T-cell (primary cell): ENCODE results near the gene SUSD2. TPM values are rescaled to one million over a fixed set of nuclear protein-coding genes. Genes with fewer than 3 reads are reported as not detected.
"Not testable (repeated sequence)": the region's sequence is repeated elsewhere in the genome, so short reads cannot be mapped to it uniquely, and the experiment has no call there.

Experiments used
- ATAC-seq, 4 experiments: fragments of 200-7000 bp in 3 of 4; fragments of 150-1000 bp in 1 of 4; cut with Tn5 transposase; replicated peaks in 1 of 4; 1 replicate in 3 of 4; 2 replicates in 1 of 4; pipeline ENCODE4 v1.10.0; 2021; ENCODE audit warnings: moderate library complexity in 3 of 4, mild to moderate bottlenecking in 2 of 4, moderate number of reproducible peaks in 1 of 4
- CTCF ChIA-PET, 2 donors: fragments of 300-600 bp; sonication (Branson Sonifier 250); formaldehyde crosslinking; loops; one replicate each; lab custom pipeline; 2022; ENCODE audit warnings: antibody characterized with exemption in 2 of 2; lab: Charles Lee
- POLR2A ChIA-PET, 2 donors: fragments of 300-600 bp; sonication (Branson Sonifier 250); formaldehyde crosslinking; loops; one replicate each; lab custom pipeline; 2022; ENCODE audit warnings: antibody characterized with exemption in 2 of 2; lab: Charles Lee
- DNase-seq, 35 experiments: peaks; one replicate each; pipeline versions ENCODE4 v3.0.0 to v3.0.0-alpha.2; 2013 to 2023
- H3K27ac ChIP-seq: one replicate; pipeline ENCODE4 v1.5.1; 2013; ENCODE audit warnings: low read length
- H3K27me3 ChIP-seq, 2 experiments: replicated peaks in 1 of 2; 1 replicate in 1 of 2; 2 replicates in 1 of 2; pipeline versions ENCODE4 v1.6.1 to v1.7.0; 2013; ENCODE audit warnings: low read length in 1 of 2, mixed read lengths in 1 of 2; ENCODE audit not compliant: control insufficient read depth in 2 of 2, insufficient read depth in 2 of 2; ENCODE audit errors: extremely low read depth in 1 of 2
- H3K36me3 ChIP-seq, 2 donors: 1 replicate in 1 of 2; 2 replicates in 1 of 2; pipeline versions ENCODE4 v1.6.1 to v1.7.0; 2013; ENCODE audit warnings: low read length in 1 of 2; ENCODE audit not compliant: control insufficient read depth in 2 of 2, insufficient read depth in 1 of 2; ENCODE audit errors: extremely low read depth in 1 of 2
- H3K4me1 ChIP-seq, 2 experiments: 1 replicate in 1 of 2; 2 replicates in 1 of 2; pipeline versions ENCODE4 v1.6.1 to v1.7.0; 2013; ENCODE audit warnings: low read length in 2 of 2, mixed read lengths in 1 of 2; ENCODE audit not compliant: insufficient read depth in 2 of 2, control insufficient read depth in 1 of 2; ENCODE audit errors: extremely low read depth in 1 of 2
- H3K4me3 ChIP-seq, 2 donors: 1 replicate in 1 of 2; 2 replicates in 1 of 2; pipeline versions ENCODE4 v1.5.1 to v1.7.0; 2013; ENCODE audit warnings: mild to moderate bottlenecking in 2 of 2, low read length in 1 of 2, moderate library complexity in 1 of 2; ENCODE audit not compliant: control insufficient read depth in 1 of 2; ENCODE audit errors: extremely low read depth in 1 of 2
- H3K9me3 ChIP-seq: 2 replicates; pipeline ENCODE4 v1.7.0; 2013
- H3K27ac Mint-ChIP-seq, 2 donors: one replicate each; pipeline ENCODE4 v1.8.0; 2020 to 2021; ENCODE audit warnings: mild to moderate bottlenecking in 2 of 2, mixed read lengths in 2 of 2
- H3K27me3 Mint-ChIP-seq, 2 donors: one replicate each; pipeline ENCODE4 v1.8.0; 2021 to 2022; ENCODE audit warnings: mixed read lengths in 2 of 2
- H3K36me3 Mint-ChIP-seq: one replicate; pipeline ENCODE4 v1.8.0; 2021; ENCODE audit warnings: mixed read lengths
- H3K4me1 Mint-ChIP-seq, 3 donors: one replicate each; pipeline ENCODE4 v1.8.0; 2020 to 2022; ENCODE audit warnings: mixed read lengths in 3 of 3, mild to moderate bottlenecking in 1 of 3
- H3K4me3 Mint-ChIP-seq, 3 donors: one replicate each; pipeline ENCODE4 v1.8.0; 2020 to 2022; ENCODE audit warnings: mild to moderate bottlenecking in 3 of 3, mixed read lengths in 3 of 3, moderate library complexity in 3 of 3
- H3K9me3 Mint-ChIP-seq, 3 donors: one replicate each; pipeline ENCODE4 v1.8.0; 2020 to 2022; ENCODE audit warnings: mixed read lengths in 3 of 3
- WGBS: methylation state at CpG from one replicate; pipeline ENCODE4 v1.1.5; 2013; ENCODE audit warnings: missing lambda C conversion rate; ENCODE audit not compliant: insufficient coverage; 5-methylcytosine and 5-hydroxymethylcytosine counted together
- total RNA-seq, 35 experiments: library from RNA in 6 of 35; stranded (reverse) in 6 of 35; fragments of 120-200 nt in 1 of 35; gene quantifications; one replicate each; pipeline versions ENCODE4 v1.2.1 to v1.2.4 and lab custom pipeline; 2013 to 2026

Gene SUSD2
- total RNA-seq, 5 donors from 2014 or later (not counting 1 experiment from before 2014, with no cell fraction given) = 1.3 to 2.3 (median 1.6) TPM

GRCh38 chr22:24211716-24212115 is 30.4 kb downstream of the SUSD2 start:
- peaks cover 8 to 16% of the 10 kb centered on the region in 2 experiments for H3K4me1 ChIP-seq
- H3K27ac ChIP-seq, H3K9me3 ChIP-seq, H3K27me3 Mint-ChIP-seq, DNase-seq, H3K4me3 Mint-ChIP-seq, H3K27ac Mint-ChIP-seq, ATAC-seq, H3K36me3 ChIP-seq, H3K36me3 Mint-ChIP-seq, H3K27me3 ChIP-seq, H3K9me3 Mint-ChIP-seq, POLR2A ChIA-PET, H3K4me3 ChIP-seq: not testable (repeated sequence)
- CTCF ChIA-PET = interaction anchor here in 1 of 2 donors (0.6 kb wide), 1 partner anchor 128 kb away, joined by 6 read pairs; no protein-coding TSS in a partner anchor
- 70% methylated on average over 2 of the region's 6 CpGs for WGBS
- H3K4me1 Mint-ChIP-seq = peaks cover 15 to 24% (median 18%) of the 10 kb centered on the region in 3 donors

GRCh38 chr22:24213111-24213510 is 31.8 kb downstream of the SUSD2 start:
- POLR2A ChIA-PET, H3K9me3 Mint-ChIP-seq, H3K27me3 Mint-ChIP-seq, H3K27ac ChIP-seq, H3K4me3 ChIP-seq, H3K4me3 Mint-ChIP-seq, DNase-seq, ATAC-seq, H3K27me3 ChIP-seq, H3K9me3 ChIP-seq, H3K36me3 ChIP-seq, H3K4me1 ChIP-seq, H3K36me3 Mint-ChIP-seq, H3K27ac Mint-ChIP-seq: not testable (repeated sequence)
- peaks cover 1 to 10% (median 6%) of the 10 kb centered on the region in 3 donors for H3K4me1 Mint-ChIP-seq
- WGBS = 86% methylated on average over 5 of the region's 9 CpGs
- CTCF ChIA-PET = interaction anchor here in 1 of 2 donors (0.5 kb wide), 1 partner anchor 312 kb away, joined by 3 read pairs; no protein-coding TSS in a partner anchor

GRCh38 chr22:24214467-24215285 is 33.4 kb downstream of the SUSD2 start:
- peaks cover 0 to 4% (median 3%) of the 10 kb centered on the region in 3 donors for H3K4me1 Mint-ChIP-seq
- Histone ChIP-seq H3K4me1 (peaks cover 0 to 9% of the 10 kb centered on the region in 2 experiments), H3K9me3 (no peaks in the 10 kb centered on the region), H3K27me3 (peaks cover 0 to 4% of the 10 kb centered on the region in 2 experiments), H3K27ac (no peak overlapping the region), H3K4me3 (no peak overlapping the region), H3K36me3 (no peaks in the 10 kb centered on the region)
- no peak overlapping the region for H3K4me3 Mint-ChIP-seq
- ChIA-PET CTCF (no interaction called here), POLR2A (interaction anchor here in 1 of 2 donors (0.6 kb wide), 1 partner anchor 22 kb away, joined by 7 read pairs; no protein-coding TSS in a partner anchor)
- 75% methylated on average over 12 of the region's 12 CpGs for WGBS
- DNase-seq (no peak), ATAC-seq (no peak)
- no peaks in the 10 kb centered on the region for H3K36me3 Mint-ChIP-seq
- H3K27ac Mint-ChIP-seq = no peak overlapping the region
- H3K9me3 Mint-ChIP-seq = no peaks in the 10 kb centered on the region
- H3K27me3 Mint-ChIP-seq = no peaks in the 10 kb centered on the region

DNA sequence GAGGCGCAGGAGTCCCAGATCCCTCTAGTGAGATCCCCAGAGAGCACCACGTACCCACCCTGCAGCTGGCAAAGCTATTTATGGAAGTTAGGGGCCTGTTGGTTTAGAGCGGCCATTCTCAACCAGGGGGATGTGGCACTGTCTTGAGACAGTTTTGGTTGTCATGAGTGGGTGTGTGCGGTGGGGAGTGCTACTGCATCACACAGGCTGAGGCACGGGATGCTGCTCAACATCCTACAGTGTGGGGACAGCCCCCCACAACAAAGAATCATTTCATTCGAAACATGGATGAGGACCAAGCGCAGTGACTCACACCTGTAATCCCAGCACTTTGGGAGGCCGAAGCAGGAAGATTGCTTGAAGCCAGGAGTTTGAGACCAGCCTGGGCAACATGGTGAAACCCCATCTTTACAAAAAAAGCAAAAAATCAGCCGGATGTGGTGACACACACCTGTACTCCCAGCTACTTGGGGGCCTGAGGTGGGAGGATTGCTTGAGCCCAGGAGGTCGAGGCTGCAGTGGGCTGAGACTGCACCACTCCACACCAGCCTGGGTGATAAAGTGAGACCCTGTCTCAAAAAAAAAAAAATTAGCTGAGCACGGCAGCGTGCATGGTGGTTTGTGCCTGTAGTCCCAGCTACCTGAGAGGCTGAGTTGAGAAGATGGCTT is 35.4 kb downstream of the SUSD2 start:
- ATAC-seq = peak in 2 of 4 experiments; percentile 33 to 50
- no peak for DNase-seq
- Mint-ChIP-seq H3K27ac (no peak overlapping the region), H3K36me3 (no peaks in the 10 kb centered on the region), H3K27me3 (no peaks in the 10 kb centered on the region), H3K4me3 (no peak overlapping the region), H3K4me1 (peaks cover 0 to 4% (median 3%) of the 10 kb centered on the region in 3 donors), H3K9me3 (no peaks in the 10 kb centered on the region)
- 68% methylated on average over 6 of the region's 12 CpGs for WGBS
- POLR2A ChIA-PET = no interaction called here
- CTCF ChIA-PET = no interaction called here
- peaks cover 0 to 9% of the 10 kb centered on the region in 2 experiments for H3K4me1 ChIP-seq
- no peak overlapping the region for H3K27ac ChIP-seq
- H3K36me3 ChIP-seq = no peaks in the 10 kb centered on the region
- no peak overlapping the region for H3K4me3 ChIP-seq
- H3K27me3 ChIP-seq = peaks cover 0 to 4% of the 10 kb centered on the region in 2 experiments
- no peaks in the 10 kb centered on the region for H3K9me3 ChIP-seq

DNA sequence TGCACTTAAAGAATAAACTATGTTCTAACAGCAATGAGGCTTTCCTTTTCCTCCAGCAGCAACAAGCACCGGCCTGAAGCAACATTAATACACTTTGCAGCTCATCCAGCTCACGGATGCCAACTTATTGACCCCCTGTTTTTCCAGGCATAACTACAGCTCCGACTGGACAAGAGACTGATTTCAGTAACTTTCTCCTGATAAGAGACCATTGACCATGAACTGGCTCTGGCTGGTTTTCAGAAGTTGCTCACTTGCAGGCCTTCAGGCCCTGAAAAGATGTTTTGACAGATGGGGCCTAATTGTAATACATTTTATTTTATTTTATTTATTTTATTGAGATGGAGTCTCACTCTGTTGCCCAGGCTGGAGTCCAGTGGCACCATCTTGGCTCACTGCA is 36.1 kb downstream of the SUSD2 start:
- H3K36me3 Mint-ChIP-seq = no peaks in the 10 kb centered on the region
- ATAC-seq (no peak), DNase-seq (no peak)
- no peak overlapping the region for H3K4me3 Mint-ChIP-seq
- H3K4me1 Mint-ChIP-seq = peaks cover 0 to 4% (median 3%) of the 10 kb centered on the region in 3 donors
- no peaks in the 10 kb centered on the region for H3K27me3 Mint-ChIP-seq
- no peaks in the 10 kb centered on the region for H3K36me3 ChIP-seq
- no peaks in the 10 kb centered on the region for H3K9me3 ChIP-seq
- ChIA-PET CTCF (interaction anchor here in 1 of 2 donors (0.5 kb wide), 1 partner anchor 757 kb away, joined by 8 read pairs; no protein-coding TSS in a partner anchor), POLR2A (no interaction called here)
- H3K4me1 ChIP-seq = peaks cover 0 to 9% of the 10 kb centered on the region in 2 experiments
- WGBS = 77% methylated on average over 3 of the region's 3 CpGs
- peaks cover 0 to 4% of the 10 kb centered on the region in 2 experiments for H3K27me3 ChIP-seq
- H3K4me3 ChIP-seq = no peak overlapping the region
- H3K27ac ChIP-seq = no peak overlapping the region
- H3K9me3 Mint-ChIP-seq = no peaks in the 10 kb centered on the region
- no peak overlapping the region for H3K27ac Mint-ChIP-seq

GRCh38 chr22:24219750-24220149 is 38.5 kb downstream of the SUSD2 start:
- peaks cover 0 to 3% of the 10 kb centered on the region in 2 experiments for H3K27me3 ChIP-seq
- no peaks in the 10 kb centered on the region for H3K36me3 ChIP-seq
- ChIA-PET CTCF (no interaction called here), POLR2A (no interaction called here)
- no peaks in the 10 kb centered on the region for H3K27me3 Mint-ChIP-seq
- ATAC-seq (no peak), DNase-seq (no peak)
- no peak overlapping the region for H3K27ac Mint-ChIP-seq
- no peaks in the 10 kb centered on the region for H3K9me3 Mint-ChIP-seq
- no peak overlapping the region for H3K4me3 ChIP-seq
- H3K4me1 Mint-ChIP-seq = peaks cover 0 to 4% (median 3%) of the 10 kb centered on the region in 3 donors
- H3K36me3 Mint-ChIP-seq = no peaks in the 10 kb centered on the region
- WGBS = 86% methylated on average over 6 of the region's 9 CpGs
- peaks cover 0 to 9% of the 10 kb centered on the region in 2 experiments for H3K4me1 ChIP-seq
- H3K4me3 Mint-ChIP-seq = no peak overlapping the region
- H3K9me3 ChIP-seq = no peaks in the 10 kb centered on the region
- H3K27ac ChIP-seq = no peak overlapping the region
